Type B pancreatic cell (in vitro differentiated cells): ENCODE data around the gene CREB3L2. TPM values are rescaled to one million over a fixed set of nuclear protein-coding genes. Genes with fewer than 3 reads are reported as not detected.

ENCODE experiments used
- DNase-seq: peaks from one replicate; pipeline ENCODE4 v3.0.0; 2021; ENCODE audit warnings: mixed read lengths; ENCODE audit not compliant: unreplicated experiment; ENCODE audit errors: extremely low spot score
- H3K27ac Mint-ChIP-seq: 2 replicates; pipeline ENCODE4 v1.8.0; 2021; ENCODE audit warnings: mild to moderate bottlenecking, mixed read lengths
- H3K27me3 Mint-ChIP-seq: 2 replicates; pipeline ENCODE4 v1.8.0; 2021; ENCODE audit warnings: mixed read lengths
- H3K36me3 Mint-ChIP-seq: 2 replicates; pipeline ENCODE4 v1.8.0; 2021; ENCODE audit warnings: mixed read lengths
- H3K4me1 Mint-ChIP-seq: one replicate; pipeline ENCODE4 v1.8.0; 2021; ENCODE audit warnings: mixed read lengths; ENCODE audit not compliant: unreplicated experiment
- H3K4me3 Mint-ChIP-seq: 2 replicates; pipeline ENCODE4 v1.8.0; 2021; ENCODE audit warnings: mild to moderate bottlenecking, mixed read lengths
- H3K9me3 Mint-ChIP-seq: 2 replicates; pipeline ENCODE4 v1.8.0; 2021; ENCODE audit warnings: mixed read lengths
- CTCF ChIP-seq: fragments of 200-600 bp; sonication (generic); conservative IDR thresholded peaks from 2 replicates; pipeline ENCODE4 v1.5.0; 2021; ENCODE audit warnings: antibody characterized with exemption, mild to moderate bottlenecking
- total RNA-seq: library from RNA; stranded (reverse); gene quantifications from 2 replicates; pipeline ENCODE4 v1.2.1, GENCODE V29; 2021; ENCODE audit warnings: low replicate concordance

The CREB3L2 gene
- total RNA-seq, 1 donor from 2014 or later = 85.8 TPM

GRCh38 chr7:137934176-137934826 lies 67.6 kb downstream of the CREB3L2 start:
- TF ChIP-seq CTCF = no peak
- no peak overlapping the region for H3K27ac Mint-ChIP-seq
- H3K27me3 Mint-ChIP-seq = no peaks in the 10 kb centered on the region
- H3K9me3 Mint-ChIP-seq = peaks cover 4% of the 10 kb centered on the region
- H3K36me3 Mint-ChIP-seq = peaks cover 23% of the 10 kb centered on the region
- H3K4me3 Mint-ChIP-seq = no peak overlapping the region
- DNase-seq = no peak
- peaks cover 44% of the 10 kb centered on the region for H3K4me1 Mint-ChIP-seq

- H3K4me3 Mint-ChIP-seq = peak overlapping the region; percentile 46
Measured at GRCh38 chr7:137933270-137934017, 68.4 kb downstream of the CREB3L2 start.

GRCh38 chr7:137932881-137933269 lies 69.0 kb downstream of the CREB3L2 start:
- Mint-ChIP-seq H3K4me1 (peaks cover 44% of the 10 kb centered on the region), H3K9me3 (no peaks in the 10 kb centered on the region), H3K27ac (peak overlapping the region; percentile 29), H3K27me3 (no peaks in the 10 kb centered on the region), H3K36me3 (peaks cover 24% of the 10 kb centered on the region), H3K4me3 (no peak overlapping the region)
- TF ChIP-seq CTCF = no peak
- no peak for DNase-seq

More at GRCh38 chr7:137933270-137934017, 68.4 kb downstream of the CREB3L2 start:
- Mint-ChIP-seq H3K27ac (peak overlapping the region; percentile 29), H3K9me3 (no peaks in the 10 kb centered on the region), H3K27me3 (no peaks in the 10 kb centered on the region), H3K4me1 (peaks cover 44% of the 10 kb centered on the region), H3K36me3 (peaks cover 21% of the 10 kb centered on the region)
- no peak for DNase-seq
- no peak for TF ChIP-seq CTCF

GRCh38 chr7:137931823-137932222 lies 70.1 kb downstream of the CREB3L2 start:
- TF ChIP-seq CTCF = no peak
- Mint-ChIP-seq H3K27ac (peak overlapping the region; percentile 17), H3K36me3 (peaks cover 29% of the 10 kb centered on the region), H3K27me3 (no peaks in the 10 kb centered on the region), H3K4me3 (peak overlapping the region; percentile 7), H3K9me3 (no peaks in the 10 kb centered on the region), H3K4me1 (peaks cover 44% of the 10 kb centered on the region)
- DNase-seq = no peak

- Mint-ChIP-seq H3K27ac (peak overlapping the region; percentile 77), H3K9me3 (no peaks in the 10 kb centered on the region), H3K4me1 (peaks cover 33% of the 10 kb centered on the region), H3K36me3 (peaks cover 39% of the 10 kb centered on the region), H3K4me3 (no peak overlapping the region), H3K27me3 (no peaks in the 10 kb centered on the region)
- TF ChIP-seq CTCF = no peak
- no peak for DNase-seq
Measured at GRCh38 chr7:137930581-137930980, 71.3 kb downstream of the CREB3L2 start.
